Measurements from ENCODE around the gene DMC1. TPM values are rescaled to one million over a fixed set of nuclear protein-coding genes. Genes with fewer than 3 reads are reported as not detected.

DMC1 gene
- total RNA-seq (2022; extraction: Qiagen RNA extraction; ENCODE audit: low read depth) = 2.4 to 5.4 TPM (median 3.3 TPM) in 5 replicates

GRCh38 chr22:38569972-38570778, at the start of gene DMC1:
DMC1 (minus strand) TSS chr22:38570183; CDS start chr22:38568256, 1,927 bp downstream.

DNA sequence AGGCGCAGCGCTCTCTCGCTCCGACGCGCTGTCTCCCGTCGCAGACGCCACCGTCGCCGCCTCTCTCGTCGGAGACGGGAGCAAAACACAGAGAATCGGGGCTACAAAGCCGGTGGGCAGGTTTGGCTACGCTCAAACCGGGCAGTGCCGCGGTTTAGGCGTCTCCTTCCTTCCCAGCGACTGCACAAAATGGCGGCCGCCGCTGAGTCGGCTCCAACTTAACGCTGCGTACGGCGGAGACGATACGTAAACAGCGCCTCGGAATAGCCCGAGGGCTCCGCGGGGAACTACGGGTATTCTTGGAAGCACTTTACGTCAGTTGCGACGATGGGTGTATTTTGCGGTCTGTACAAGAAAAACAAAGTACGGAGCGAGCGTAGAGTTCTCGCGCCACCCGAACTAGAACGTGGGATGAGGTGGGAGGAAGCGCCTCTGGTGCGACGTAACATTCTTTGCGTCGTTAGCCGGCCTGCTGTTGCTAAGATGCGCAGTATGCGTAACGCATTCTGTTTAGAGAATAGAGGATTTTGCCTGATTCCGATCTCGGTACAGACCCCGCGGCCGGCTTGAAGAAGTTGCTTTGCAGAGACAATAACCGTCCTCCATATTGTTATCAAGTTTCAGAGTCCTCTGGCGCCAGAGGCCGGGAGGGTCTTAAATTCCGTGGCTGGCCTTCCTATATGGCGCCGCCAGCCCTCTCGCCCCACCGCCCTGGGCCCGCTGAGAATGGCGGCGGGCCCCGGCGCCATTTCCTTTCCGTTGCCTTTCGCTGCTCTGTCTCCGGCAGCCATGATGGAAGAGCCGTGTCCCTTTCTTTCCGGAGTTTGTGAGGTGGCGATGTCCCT, 63.6 kb downstream of the DMC1 start, which contains the start of gene DDX17:
TSS of gene DDX17 (minus strand) at position 194 of the 845 bp plus-strand sequence.

Other genes with a start within 250 kb of the DMC1 start
- gene KCNJ4, start 115.0 kb downstream of the DMC1 start, total RNA-seq (2022; extraction: Qiagen RNA extraction; ENCODE audit: low read depth) = 0.11 to 0.24 TPM (median 0.19 TPM) in 5 replicates
- 15.5 to 23.2 TPM (median 18.7 TPM) in 5 replicates for gene KDELR3, start 102.1 kb downstream of the DMC1 start, total RNA-seq (2022; extraction: Qiagen RNA extraction; ENCODE audit: low read depth)
- 86.7 to 106 TPM (median 94.2 TPM) in 5 replicates for gene DDX17, start 63.9 kb downstream of the DMC1 start, total RNA-seq (2022; extraction: Qiagen RNA extraction; ENCODE audit: low read depth)
- gene FAM227A, start 86.2 kb upstream of the DMC1 start, total RNA-seq (2022; extraction: Qiagen RNA extraction; ENCODE audit: low read depth) = 0.68 to 1.1 TPM (median 0.95 TPM) in 5 replicates
- 13.4 to 16.4 TPM (median 15.6 TPM) in 5 replicates for gene CBY1, start 86.5 kb upstream of the DMC1 start, total RNA-seq (2022; extraction: Qiagen RNA extraction; ENCODE audit: low read depth)
- gene TOMM22, start 111.8 kb upstream of the DMC1 start, total RNA-seq (2022; extraction: Qiagen RNA extraction; ENCODE audit: low read depth) = 70.3 to 83.6 TPM (median 73.2 TPM) in 5 replicates
- 27.4 to 34.4 TPM (median 32.0 TPM) in 5 replicates for gene JOSD1, start 130.8 kb upstream of the DMC1 start, total RNA-seq (2022; extraction: Qiagen RNA extraction; ENCODE audit: low read depth)
- gene GTPBP1, start 135.8 kb upstream of the DMC1 start, total RNA-seq (2022; extraction: Qiagen RNA extraction; ENCODE audit: low read depth) = 5.4 to 11.2 TPM (median 10.0 TPM) in 5 replicates
- 17.8 to 40.7 TPM (median 36.7 TPM) in 5 replicates for gene SUN2, start 185.8 kb upstream of the DMC1 start, total RNA-seq (2022; extraction: Qiagen RNA extraction; ENCODE audit: low read depth)
- gene DNAL4, start 224.0 kb upstream of the DMC1 start, total RNA-seq (2022; extraction: Qiagen RNA extraction; ENCODE audit: low read depth) = 7.4 to 11.9 TPM (median 11.4 TPM) in 5 replicates